HEK293T (cell line): ENCODE data around the gene TRPM2.

Source experiments
- CTCF ChIA-PET: fragments of 350-600 bp; formaldehyde crosslinking; extraction: SDS; loops from one replicate; lab custom pipeline; 2021; ENCODE audit warnings: antibody characterized with exemption, inconsistent platforms; lab: Yijun Ruan, JAX
- POLR2A ChIA-PET: fragments of 350-600 bp; formaldehyde crosslinking; extraction: SDS; loops from one replicate; lab custom pipeline; 2020; ENCODE audit warnings: antibody characterized with exemption, inconsistent platforms; lab: Yijun Ruan, JAX
- DNase-seq: peaks from one replicate; pipeline ENCODE4 v3.0.0; 2012; ENCODE audit warnings: mixed read lengths; ENCODE audit errors: extremely low spot score
- ARNT ChIP-seq: fragments of 450-650 bp; IDR thresholded peaks from 2 replicates; pipeline ENCODE4 v1.6.1; 2017; ENCODE audit warnings: mild to moderate bottlenecking
- BHLHE40 ChIP-seq: fragments of 450-650 bp; IDR thresholded peaks from 2 replicates; pipeline ENCODE4 v1.6.1; 2016; ENCODE audit warnings: mild to moderate bottlenecking, moderate library complexity, borderline replicate concordance
- CTBP1 ChIP-seq: fragments of 450-650 bp; IDR thresholded peaks from 2 replicates; pipeline ENCODE4 v1.6.1; 2016; ENCODE audit warnings: borderline replicate concordance
- ELF4 ChIP-seq: fragments of 450-650 bp; IDR thresholded peaks from 2 replicates; pipeline ENCODE4 v1.6.1; 2017; ENCODE audit warnings: antibody characterized with exemption
- FOXA1 ChIP-seq: fragments of 450-650 bp; IDR thresholded peaks from 2 replicates; pipeline ENCODE4 v1.6.1; 2016; ENCODE audit warnings: mild to moderate bottlenecking
- FOXK2 ChIP-seq: fragments of 450-650 bp; IDR thresholded peaks from 2 replicates; pipeline ENCODE4 v1.6.1; 2016; ENCODE audit warnings: mild to moderate bottlenecking
- FOXM1 ChIP-seq: fragments of 450-650 bp; IDR thresholded peaks from 2 replicates; pipeline ENCODE4 v1.6.1; 2017; ENCODE audit warnings: mild to moderate bottlenecking, borderline replicate concordance
- HDGF ChIP-seq: fragments of 450-650 bp; IDR thresholded peaks from 2 replicates; pipeline ENCODE4 v1.6.1; 2017; ENCODE audit warnings: antibody characterized with exemption, borderline replicate concordance
- L3MBTL2 ChIP-seq: fragments of 450-650 bp; conservative IDR thresholded peaks from 2 replicates; pipeline ENCODE4 v1.6.1; 2016; ENCODE audit warnings: mild to moderate bottlenecking
- LEF1 ChIP-seq: fragments of 450-650 bp; IDR thresholded peaks from 2 replicates; pipeline ENCODE4 v1.6.1; 2017; ENCODE audit warnings: mild to moderate bottlenecking, borderline replicate concordance
- NFRKB ChIP-seq: fragments of 450-650 bp; IDR thresholded peaks from 2 replicates; pipeline ENCODE4 v1.6.1; 2016; ENCODE audit warnings: mild to moderate bottlenecking, moderate library complexity
- PKNOX1 ChIP-seq: fragments of 450-650 bp; IDR thresholded peaks from 2 replicates; pipeline ENCODE4 v1.6.1; 2016
- SP1 ChIP-seq: fragments of 450-650 bp; IDR thresholded peaks from 2 replicates; pipeline ENCODE4 v1.6.1; 2017
- SUZ12 ChIP-seq: fragments of 450-650 bp; IDR thresholded peaks from 2 replicates; pipeline ENCODE4 v1.6.1; 2016; ENCODE audit warnings: mild to moderate bottlenecking
- TARDBP ChIP-seq: fragments of 450-650 bp; IDR thresholded peaks from 2 replicates; pipeline ENCODE4 v1.6.1; 2016
- ZNF384 ChIP-seq: fragments of 450-650 bp; IDR thresholded peaks from 2 replicates; pipeline ENCODE4 v1.6.1; 2016

The TRPM2 gene

GRCh38 chr21:44381874-44382273, 28.5 kb downstream of the TRPM2 start:
- POLR2A ChIA-PET = no interaction called here
- CTCF ChIA-PET = no interaction called here
- TF ChIP-seq ZNF384 = no peak
- TF ChIP-seq FOXM1 = no peak
- no peak for TF ChIP-seq SUZ12
- TF ChIP-seq HDGF = no peak
- TF ChIP-seq NFRKB = no peak
- no peak for TF ChIP-seq L3MBTL2
- no peak for DNase-seq

GRCh38 chr21:44382536-44382935, 29.1 kb downstream of the TRPM2 start:
- TF ChIP-seq SUZ12 = no peak
- no peak for TF ChIP-seq ZNF384
- no peak for TF ChIP-seq FOXM1
- TF ChIP-seq NFRKB = no peak
- TF ChIP-seq FOXK2 = no peak
- TF ChIP-seq PKNOX1 = no peak
- no peak for TF ChIP-seq FOXA1
- TF ChIP-seq TARDBP = no peak
- no peak for TF ChIP-seq BHLHE40
- no peak for TF ChIP-seq SP1
- TF ChIP-seq L3MBTL2 = no peak
- TF ChIP-seq CTBP1 = no peak
- TF ChIP-seq ELF4 = no peak

GRCh38 chr21:44383216-44383615, 29.8 kb downstream of the TRPM2 start:
- POLR2A ChIA-PET = interaction anchor here (1.3 kb wide), 1 partner anchor 72 kb away, joined by 3 read pairs; the partner anchor contains the start of gene LRRC3
- CTCF ChIA-PET = no interaction called here

More at GRCh38 chr21:44382536-44382935, 29.1 kb downstream of the TRPM2 start:
- DNase-seq = no peak
- ChIA-PET CTCF (no interaction called here), POLR2A (interaction anchor here (1.3 kb wide), 1 partner anchor 73 kb away, joined by 3 read pairs; the partner anchor contains the start of gene LRRC3)

GRCh38 chr21:44384968-44385367, 31.5 kb downstream of the TRPM2 start:
- CTCF ChIA-PET = no interaction called here
- TF ChIP-seq CTBP1 = no peak
- TF ChIP-seq ELF4 = no peak
- no peak for TF ChIP-seq BHLHE40
- no peak for TF ChIP-seq FOXA1
- TF ChIP-seq ZNF384 = no peak
- TF ChIP-seq SUZ12 = no peak
- TF ChIP-seq FOXK2 = no peak
- no peak for TF ChIP-seq TARDBP
- TF ChIP-seq L3MBTL2 = no peak
- TF ChIP-seq FOXM1 = no peak
- TF ChIP-seq PKNOX1 = no peak
- no peak for TF ChIP-seq ARNT
- TF ChIP-seq NFRKB = no peak

More at GRCh38 chr21:44383216-44383615, 29.8 kb downstream of the TRPM2 start:
- DNase-seq = no peak
- TF ChIP-seq L3MBTL2 (no peak), SP1 (no peak), SUZ12 (no peak), FOXA1 (no peak), PKNOX1 (no peak), ELF4 (no peak), BHLHE40 (no peak), NFRKB (no peak), FOXK2 (no peak), FOXM1 (no peak), TARDBP (no peak), CTBP1 (no peak), ARNT (no peak), ZNF384 (no peak), LEF1 (no peak), HDGF (no peak)

GRCh38 chr21:44389335-44389734, 35.9 kb downstream of the TRPM2 start:
- DNase-seq = no peak
- ChIA-PET POLR2A (no interaction called here), CTCF (no interaction called here)
- TF ChIP-seq FOXK2 (no peak), FOXA1 (no peak), NFRKB (no peak), ZNF384 (no peak), ELF4 (no peak), LEF1 (no peak), SUZ12 (no peak), HDGF (no peak), TARDBP (no peak), ARNT (no peak), PKNOX1 (no peak), FOXM1 (no peak), L3MBTL2 (no peak)

More at GRCh38 chr21:44384968-44385367, 31.5 kb downstream of the TRPM2 start:
- POLR2A ChIA-PET = no interaction called here
- no peak for DNase-seq

- no peak for TF ChIP-seq BHLHE40
- TF ChIP-seq ELF4 = no peak
- no peak for TF ChIP-seq CTBP1
- no peak for TF ChIP-seq PKNOX1
- no peak for TF ChIP-seq FOXK2
- no peak for TF ChIP-seq SP1
- TF ChIP-seq SUZ12 = no peak
- no peak for TF ChIP-seq NFRKB
- no peak for TF ChIP-seq LEF1
- TF ChIP-seq ZNF384 = no peak
- no peak for TF ChIP-seq TARDBP
- ChIA-PET CTCF (no interaction called here), POLR2A (no interaction called here)
- DNase-seq = no peak
Observed at GRCh38 chr21:44390886-44391285, 37.5 kb downstream of the TRPM2 start.
